MG63 (cell line): Measurements from ENCODE around the gene MFSD12. TPM values are rescaled to one million over a fixed set of nuclear protein-coding genes. Genes with fewer than 3 reads are reported as not detected.

Source experiments
- DNase-seq: peaks from one replicate; pipeline ENCODE4 v3.0.0-alpha.2; 2020
- H3K27me3 ChIP-seq: fragments of 250-450 bp; sonication (Bioruptor Pico); 2 replicates; pipeline ENCODE4 v1.5.1; 2020; ENCODE audit warnings: mild to moderate bottlenecking, moderate library complexity
- H3K36me3 ChIP-seq: fragments of 250-450 bp; sonication (Bioruptor Pico); 2 replicates; pipeline ENCODE4 v1.5.1; 2020; ENCODE audit warnings: mild to moderate bottlenecking, moderate library complexity
- H3K4me3 ChIP-seq: fragments of 250-450 bp; sonication (Bioruptor Pico); 2 replicates; pipeline ENCODE4 v1.5.1; 2020; ENCODE audit warnings: mild to moderate bottlenecking, moderate library complexity
- H3K9me3 ChIP-seq: fragments of 250-450 bp; sonication (Bioruptor Pico); 2 replicates; pipeline ENCODE4 v1.5.1; 2020; ENCODE audit warnings: mild to moderate bottlenecking, moderate library complexity
- total RNA-seq: library from RNA; depleted of rRNA; stranded (reverse); fragments of >200 nt; shearing (Covaris generic); gene quantifications from 2 replicates; pipeline ENCODE4 v1.2.3, GENCODE V29; 2014; ENCODE audit warnings: low replicate concordance

Gene MFSD12
- total RNA-seq, 1 experiment from 2014 or later, result 26.4 TPM

DNA sequence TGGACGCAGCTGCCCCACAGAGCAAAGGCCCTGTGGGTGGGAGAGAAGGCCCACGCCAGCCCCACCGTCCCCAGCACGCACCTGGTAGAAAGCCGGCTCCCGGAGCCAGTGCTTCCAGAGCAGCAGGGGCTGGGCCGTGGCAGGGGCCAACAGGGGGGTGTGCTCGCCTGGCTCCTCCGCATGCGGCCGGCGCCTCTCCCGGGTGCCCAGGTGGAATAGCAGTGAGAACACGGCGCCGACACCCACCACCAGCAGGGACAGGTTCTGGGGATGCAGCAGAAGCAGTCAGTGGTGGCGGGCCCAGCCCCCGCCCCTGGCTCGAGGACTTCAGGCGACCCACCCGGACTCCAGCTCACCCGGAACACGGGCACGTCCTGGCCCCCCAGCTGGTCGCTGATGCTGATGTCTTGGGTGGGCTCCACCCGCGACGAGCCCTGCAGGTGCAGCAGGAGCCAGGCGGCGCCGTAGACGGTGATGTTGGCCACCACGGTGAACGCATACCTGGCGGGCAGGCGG is 9.6 kb downstream of the MFSD12 start:
- DNase-seq, result no peak
- H3K27me3 ChIP-seq, result no peaks in the 10 kb centered on the region
- no peak overlapping the region for H3K4me3 ChIP-seq
- H3K36me3 ChIP-seq, result no peaks in the 10 kb centered on the region
- H3K9me3 ChIP-seq, result no peaks in the 10 kb centered on the region

GRCh38 chr19:3547301-3547731 is 10.1 kb downstream of the MFSD12 start:
- Histone ChIP-seq H3K4me3 (no peak overlapping the region), H3K27me3 (no peaks in the 10 kb centered on the region), H3K9me3 (no peaks in the 10 kb centered on the region), H3K36me3 (no peaks in the 10 kb centered on the region)
- no peak for DNase-seq

- Histone ChIP-seq H3K36me3 (no peaks in the 10 kb centered on the region), H3K4me3 (no peak overlapping the region), H3K9me3 (no peaks in the 10 kb centered on the region), H3K27me3 (no peaks in the 10 kb centered on the region)
- DNase-seq, result no peak
Observed at GRCh38 chr19:3546119-3546518, 11.3 kb downstream of the MFSD12 start.

- H3K9me3 ChIP-seq, result no peaks in the 10 kb centered on the region
- no peak overlapping the region for H3K4me3 ChIP-seq
- H3K27me3 ChIP-seq, result no peaks in the 10 kb centered on the region
- no peak for DNase-seq
- no peaks in the 10 kb centered on the region for H3K36me3 ChIP-seq
Observed at GRCh38 chr19:3545669-3546034, 11.7 kb downstream of the MFSD12 start.

DNA sequence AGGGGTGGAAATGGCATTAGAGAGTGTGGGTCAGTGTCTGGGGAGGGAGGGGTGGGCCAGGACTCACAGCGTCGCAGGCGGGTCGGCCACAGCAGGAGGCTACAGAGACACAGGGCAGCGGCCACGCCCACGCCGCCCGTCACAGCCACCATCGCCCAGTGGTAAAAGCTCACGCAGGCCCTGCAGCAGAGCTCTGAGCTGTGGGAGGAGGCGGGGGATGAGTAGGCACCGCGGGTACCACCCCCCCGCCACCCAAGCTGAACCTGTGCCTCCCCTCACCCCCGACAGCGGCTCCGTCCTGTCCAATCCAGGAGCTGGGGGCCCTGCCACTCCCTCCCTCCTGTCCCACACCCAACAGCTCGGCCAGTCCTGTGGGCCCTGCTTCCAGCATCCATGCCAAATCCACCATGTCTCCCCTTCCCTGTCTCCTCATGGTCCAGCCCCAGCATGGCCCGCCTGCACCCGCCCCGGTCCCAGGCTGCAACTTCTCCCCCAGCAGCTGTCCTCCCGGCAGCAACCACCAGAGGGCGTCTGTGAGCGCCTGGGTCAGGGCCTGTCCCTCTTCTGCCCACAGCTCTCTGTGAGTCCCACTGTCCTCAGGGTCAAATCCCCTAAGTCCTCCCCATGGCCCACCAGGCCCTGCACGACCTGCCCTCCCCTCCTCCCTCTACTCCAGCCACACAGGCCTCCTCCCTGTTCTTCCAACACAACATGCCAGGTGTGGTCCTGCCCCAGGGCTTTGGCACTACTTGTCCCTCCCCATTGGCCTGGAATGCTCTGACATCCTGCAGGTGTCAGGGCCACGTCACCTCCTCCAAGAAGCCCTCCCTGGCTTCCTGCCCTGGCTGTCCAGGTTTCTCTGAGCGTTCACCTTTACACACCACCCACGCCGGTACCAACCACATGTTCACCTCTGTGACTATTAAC is 12.4 kb downstream of the MFSD12 start:
- H3K4me3 ChIP-seq, result no peak overlapping the region
- H3K9me3 ChIP-seq, result no peaks in the 10 kb centered on the region
- DNase-seq, result peak; percentile 52
- no peaks in the 10 kb centered on the region for H3K27me3 ChIP-seq
- H3K36me3 ChIP-seq, result no peaks in the 10 kb centered on the region

GRCh38 chr19:3544058-3544376 is 13.4 kb downstream of the MFSD12 start:
- Histone ChIP-seq H3K4me3 (no peak overlapping the region), H3K36me3 (no peaks in the 10 kb centered on the region; the same call in 1 of the 2 replicates), H3K9me3 (no peaks in the 10 kb centered on the region), H3K27me3 (no peaks in the 10 kb centered on the region)
- no peak for DNase-seq

- DNase-seq, result no peak
- Histone ChIP-seq H3K9me3 (no peaks in the 10 kb centered on the region), H3K36me3 (no peaks in the 10 kb centered on the region; the same call in 1 of the 2 replicates), H3K4me3 (no peak overlapping the region), H3K27me3 (no peaks in the 10 kb centered on the region)
Observed at GRCh38 chr19:3543150-3544057, 14.0 kb downstream of the MFSD12 start.

GRCh38 chr19:3539756-3540118 is 17.6 kb downstream of the MFSD12 start:
- no peaks in the 10 kb centered on the region; the same call in 1 of the 2 replicates for H3K36me3 ChIP-seq
- DNase-seq, result no peak

DNA sequence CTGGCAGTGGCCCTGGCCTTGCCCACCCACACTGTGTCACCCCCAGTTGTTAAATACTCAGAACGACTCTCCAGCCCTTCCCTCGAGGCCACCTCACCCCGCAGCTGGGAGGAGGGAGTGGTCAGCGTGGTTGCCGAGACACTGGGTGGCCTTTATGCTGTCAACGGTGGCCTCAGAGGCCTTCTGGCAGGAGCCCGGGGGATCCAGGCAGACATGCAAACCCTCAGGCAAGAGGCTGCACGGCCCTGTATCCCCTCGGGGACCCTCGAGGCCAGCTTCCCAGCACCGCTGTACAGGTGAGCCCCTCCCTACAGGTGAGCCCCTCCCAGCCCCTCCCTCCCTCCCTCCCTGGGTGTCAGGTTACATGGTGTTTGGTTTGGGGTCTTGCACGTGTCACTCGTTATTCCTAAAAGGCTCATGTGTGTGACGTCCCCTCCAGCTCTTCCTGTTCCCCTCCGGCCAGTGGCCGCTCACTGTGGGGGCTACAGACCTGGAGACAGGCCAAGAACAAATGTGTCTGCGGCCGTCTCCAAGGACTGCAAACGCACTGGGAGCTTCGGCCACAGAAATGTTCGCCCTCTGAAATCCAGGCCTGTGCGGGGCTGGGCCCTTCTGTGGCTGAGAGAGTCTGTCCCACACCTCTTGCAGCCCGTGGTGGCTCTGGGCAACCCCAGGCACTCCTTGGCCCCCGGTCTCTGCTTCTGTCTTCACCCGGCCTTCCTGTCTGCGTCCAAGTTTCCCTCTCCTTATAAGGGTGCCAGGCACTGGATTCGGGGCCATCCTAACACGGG is 18.2 kb downstream of the MFSD12 start, which contains the start of gene TEKTIP1:
Gene TEKTIP1 (plus strand): TSS at position 210 of the 791 bp plus-strand sequence. CDS start 4 bp downstream, at position 214.
- Histone ChIP-seq H3K4me3 (no peak within 1 kb of the TSS), H3K36me3 (no peaks in the 10 kb centered on the region; the same call in 1 of the 2 replicates), H3K27me3 (no peaks in the 10 kb centered on the region), H3K9me3 (no peaks in the 10 kb centered on the region)
- DNase-seq, result no peak

More at GRCh38 chr19:3539756-3540118, 17.6 kb downstream of the MFSD12 start:
- H3K9me3 ChIP-seq, result no peaks in the 10 kb centered on the region
- no peaks in the 10 kb centered on the region for H3K27me3 ChIP-seq
- no peak overlapping the region for H3K4me3 ChIP-seq

- H3K27me3 ChIP-seq, result no peaks in the 10 kb centered on the region
- no peaks in the 10 kb centered on the region for H3K9me3 ChIP-seq
- H3K4me3 ChIP-seq, result no peak overlapping the region
- no peak for DNase-seq
- no peaks in the 10 kb centered on the region; the same call in 1 of the 2 replicates for H3K36me3 ChIP-seq
Observed at GRCh38 chr19:3538258-3538929, 19.0 kb downstream of the MFSD12 start.

DNA sequence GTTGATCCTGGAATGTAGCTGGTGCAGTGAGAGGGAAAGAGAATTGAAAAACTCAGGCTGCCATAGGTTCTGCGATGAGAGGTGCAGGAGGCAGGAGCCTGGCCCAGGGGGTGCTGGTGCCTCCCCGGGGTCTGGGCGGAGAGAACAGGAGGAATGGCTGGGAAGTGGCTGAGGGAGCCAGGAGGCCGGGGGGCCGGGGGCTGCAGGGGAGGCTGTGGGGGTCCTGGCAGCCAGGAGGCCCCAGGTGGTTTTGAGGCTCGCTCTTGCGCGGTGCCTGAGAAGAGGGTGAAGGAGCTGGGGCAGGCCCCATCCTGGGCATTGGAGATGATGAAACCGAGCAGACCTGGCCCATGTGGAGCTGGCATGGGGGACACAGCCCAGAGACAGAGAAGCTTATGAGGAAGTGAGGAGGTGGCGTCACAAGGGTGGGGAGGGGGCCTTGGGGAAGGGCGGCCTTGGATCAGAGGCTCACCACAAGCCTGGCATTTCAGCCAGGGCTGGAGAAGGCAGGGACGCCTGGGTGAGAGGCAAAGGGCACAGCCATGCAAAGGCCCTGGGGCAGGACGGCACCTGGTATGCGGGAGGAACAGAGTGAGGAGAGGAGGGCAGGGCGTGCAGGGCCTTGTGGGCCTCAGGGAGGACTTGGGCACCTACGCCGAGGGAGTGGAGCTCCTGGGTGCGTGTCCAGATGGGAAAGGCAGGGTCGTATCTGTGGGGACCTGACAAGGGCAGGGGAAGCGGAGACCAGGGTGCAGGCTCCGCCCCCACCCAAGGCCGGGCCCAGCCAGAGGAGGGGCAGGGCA is 19.7 kb downstream of the MFSD12 start:
- no peak for DNase-seq
- no peaks in the 10 kb centered on the region for H3K27me3 ChIP-seq
- no peak overlapping the region for H3K4me3 ChIP-seq
- no peaks in the 10 kb centered on the region for H3K9me3 ChIP-seq
- H3K36me3 ChIP-seq, result no peaks in the 10 kb centered on the region; the same call in 1 of the 2 replicates

- no peaks in the 10 kb centered on the region; the same call in 1 of the 2 replicates for H3K36me3 ChIP-seq
- DNase-seq, result no peak
- H3K4me3 ChIP-seq, result no peak overlapping the region
- H3K27me3 ChIP-seq, result no peaks in the 10 kb centered on the region
- no peaks in the 10 kb centered on the region for H3K9me3 ChIP-seq
Observed at GRCh38 chr19:3537101-3537437, 20.3 kb downstream of the MFSD12 start.

GRCh38 chr19:3536429-3537100 is 20.8 kb downstream of the MFSD12 start:
- Histone ChIP-seq H3K27me3 (no peaks in the 10 kb centered on the region), H3K36me3 (no peaks in the 10 kb centered on the region; the same call in 1 of the 2 replicates), H3K4me3 (no peak overlapping the region), H3K9me3 (no peaks in the 10 kb centered on the region)
- no peak for DNase-seq

DNA sequence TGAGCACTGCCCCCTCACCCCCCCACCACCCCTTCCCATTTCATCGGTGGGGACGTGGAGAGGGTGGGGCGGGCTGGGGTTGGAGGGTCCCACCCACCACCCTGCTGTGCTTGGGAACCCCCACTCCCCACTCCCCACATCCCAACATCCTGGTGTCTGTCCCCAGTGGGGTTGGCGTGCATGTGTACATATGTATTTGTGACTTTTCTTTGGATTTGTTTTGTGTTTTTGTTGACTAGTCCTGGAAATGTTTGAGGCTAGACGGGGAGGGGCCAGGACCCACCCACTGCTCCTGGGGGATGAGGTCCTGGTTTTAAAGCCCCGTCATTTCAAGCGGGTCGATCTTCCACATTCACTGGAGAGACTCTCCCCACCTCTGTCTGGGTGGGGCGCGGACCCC is 21.4 kb downstream of the MFSD12 start:
- no peaks in the 10 kb centered on the region for H3K27me3 ChIP-seq
- no peak for DNase-seq
- H3K4me3 ChIP-seq, result no peak overlapping the region
- peaks cover 3% of the 10 kb centered on the region; the same call in 1 of the 2 replicates for H3K36me3 ChIP-seq
- H3K9me3 ChIP-seq, result no peaks in the 10 kb centered on the region

DNA sequence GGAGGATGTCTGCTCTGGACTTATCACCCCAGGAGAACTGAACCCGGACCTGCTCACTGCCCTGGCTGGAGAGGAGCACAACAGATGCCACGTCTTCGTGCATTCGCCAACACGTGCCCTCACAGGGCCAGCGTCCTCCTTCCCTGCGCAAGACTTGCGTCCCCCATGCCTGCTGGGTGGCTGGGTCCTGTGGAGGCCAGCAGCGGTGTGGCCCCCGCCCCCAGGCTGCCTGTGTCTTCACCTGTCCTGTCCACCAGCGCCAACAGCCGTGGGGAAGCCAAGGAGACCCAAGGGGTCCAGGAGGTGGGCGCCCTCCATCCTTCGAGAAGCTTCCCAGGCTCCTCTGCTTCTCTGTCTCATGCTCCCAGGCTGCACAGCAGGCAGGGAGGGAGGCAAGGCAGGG is 21.8 kb downstream of the MFSD12 start:
- H3K27me3 ChIP-seq, result no peaks in the 10 kb centered on the region
- H3K36me3 ChIP-seq, result peaks cover 3% of the 10 kb centered on the region; the same call in 1 of the 2 replicates
- H3K4me3 ChIP-seq, result no peak overlapping the region
- no peaks in the 10 kb centered on the region for H3K9me3 ChIP-seq
- DNase-seq, result no peak
